ENCODE data around the gene SPACA7. TPM values are rescaled to one million over a fixed set of nuclear protein-coding genes. Genes with fewer than 3 reads are reported as not detected.

SPACA7 gene
- total RNA-seq, 1 donor from 2014 or later: not detected

DNA sequence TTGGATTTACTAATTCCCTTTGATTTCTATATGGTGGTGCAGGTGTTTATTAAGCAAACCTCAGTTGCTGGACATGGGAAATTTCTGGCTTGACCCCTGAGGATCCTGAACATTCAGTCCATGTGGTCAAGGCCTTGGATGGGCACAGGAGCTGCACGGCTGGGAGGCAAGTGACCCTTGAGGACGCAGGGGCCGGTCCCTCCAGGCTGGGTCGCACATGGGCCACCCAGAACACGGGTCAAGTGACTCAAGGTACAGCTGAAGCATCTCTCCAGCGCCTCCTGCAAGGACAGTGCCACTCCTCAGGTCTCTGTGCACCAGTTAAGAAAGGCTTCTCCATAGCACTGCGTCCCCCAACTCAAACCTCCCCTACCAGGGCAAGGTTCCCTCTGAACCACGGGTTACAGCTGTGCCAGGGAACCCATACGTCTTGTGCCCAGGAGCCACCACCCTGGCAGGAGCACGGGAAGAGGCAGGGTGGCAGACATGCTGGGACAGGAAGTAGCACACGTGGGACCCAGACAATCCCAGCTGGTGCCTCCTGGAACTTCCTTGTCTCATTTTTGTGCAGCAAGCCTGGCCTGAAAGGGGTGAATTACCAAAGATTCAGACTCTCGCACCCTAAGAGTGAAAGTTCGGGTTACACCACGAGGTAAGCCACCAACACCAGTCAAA lies 93.1 kb downstream of the SPACA7 start:
- Mint-ChIP-seq H3K27me3 (ENCODE audit: unreplicated experiment) (no peaks in the 10 kb centered on the region), H3K27ac (ENCODE audit: unreplicated experiment) (no peak overlapping the region), H3K4me3 (ENCODE audit: unreplicated experiment) (no peak overlapping the region), H3K36me3 (ENCODE audit: low read depth, unreplicated experiment) (no peaks in the 10 kb centered on the region), H3K9me3 (ENCODE audit: unreplicated experiment) (no peaks in the 10 kb centered on the region), H3K4me1 (ENCODE audit: unreplicated experiment) (no peaks in the 10 kb centered on the region)
- TF ChIP-seq CTCF (IDR thresholded peaks at IDR 0.05; ENCODE audit: unreplicated experiment): no peak
- DNase-seq (ENCODE audit: low spot score): no peak

DNA sequence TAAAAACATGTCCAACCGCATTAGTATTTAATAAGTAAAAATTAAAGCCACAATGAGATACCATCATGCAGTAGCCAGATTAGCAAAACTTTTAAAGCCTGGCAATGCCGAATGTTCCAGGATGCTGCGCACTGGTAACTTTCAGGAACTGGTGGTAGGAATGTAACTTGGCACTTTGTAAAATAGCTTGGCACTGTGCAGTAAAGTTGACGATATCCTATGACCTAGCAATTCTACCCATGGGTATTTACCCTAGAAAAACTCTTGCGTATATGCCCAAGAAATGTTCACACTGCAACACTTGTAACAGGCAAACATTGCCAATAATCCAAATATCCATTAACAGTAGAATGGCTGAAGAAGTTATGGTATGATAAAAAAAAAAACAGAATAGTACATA lies 97.7 kb downstream of the SPACA7 start:
- H3K4me1 Mint-ChIP-seq (ENCODE audit: unreplicated experiment): no peaks in the 10 kb centered on the region
- no peaks in the 10 kb centered on the region for H3K9me3 Mint-ChIP-seq (ENCODE audit: unreplicated experiment)
- no peaks in the 10 kb centered on the region for H3K36me3 Mint-ChIP-seq (ENCODE audit: low read depth, unreplicated experiment)
- H3K27me3 Mint-ChIP-seq (ENCODE audit: unreplicated experiment): no peaks in the 10 kb centered on the region
- no peak overlapping the region for H3K4me3 Mint-ChIP-seq (ENCODE audit: unreplicated experiment)
- H3K27ac Mint-ChIP-seq (ENCODE audit: unreplicated experiment): no peak overlapping the region
- no peak for DNase-seq (ENCODE audit: low spot score)
- TF ChIP-seq CTCF (IDR thresholded peaks at IDR 0.05; ENCODE audit: unreplicated experiment): no peak

- H3K36me3 Mint-ChIP-seq (ENCODE audit: low read depth, unreplicated experiment): no peaks in the 10 kb centered on the region
- H3K4me3 Mint-ChIP-seq (ENCODE audit: unreplicated experiment): no peak overlapping the region
- TF ChIP-seq CTCF (IDR thresholded peaks at IDR 0.05; ENCODE audit: unreplicated experiment): no peak
- H3K9me3 Mint-ChIP-seq (ENCODE audit: unreplicated experiment): no peaks in the 10 kb centered on the region
- no peak for DNase-seq (ENCODE audit: low spot score)
- H3K4me1 Mint-ChIP-seq (ENCODE audit: unreplicated experiment): no peaks in the 10 kb centered on the region
- H3K27me3 Mint-ChIP-seq (ENCODE audit: unreplicated experiment): no peaks in the 10 kb centered on the region
- no peak overlapping the region for H3K27ac Mint-ChIP-seq (ENCODE audit: unreplicated experiment)
Measured at GRCh38 chr13:112474869-112475268, 98.7 kb downstream of the SPACA7 start.

GRCh38 chr13:112475889-112476288 lies 99.7 kb downstream of the SPACA7 start:
- Mint-ChIP-seq H3K4me3 (ENCODE audit: unreplicated experiment) (no peak overlapping the region), H3K4me1 (ENCODE audit: unreplicated experiment) (no peaks in the 10 kb centered on the region), H3K36me3 (ENCODE audit: low read depth, unreplicated experiment) (no peaks in the 10 kb centered on the region), H3K27ac (ENCODE audit: unreplicated experiment) (no peak overlapping the region), H3K9me3 (ENCODE audit: unreplicated experiment) (no peaks in the 10 kb centered on the region), H3K27me3 (ENCODE audit: unreplicated experiment) (no peaks in the 10 kb centered on the region)
- no peak for TF ChIP-seq CTCF (IDR thresholded peaks at IDR 0.05; ENCODE audit: unreplicated experiment)
- DNase-seq (ENCODE audit: low spot score): no peak

DNA sequence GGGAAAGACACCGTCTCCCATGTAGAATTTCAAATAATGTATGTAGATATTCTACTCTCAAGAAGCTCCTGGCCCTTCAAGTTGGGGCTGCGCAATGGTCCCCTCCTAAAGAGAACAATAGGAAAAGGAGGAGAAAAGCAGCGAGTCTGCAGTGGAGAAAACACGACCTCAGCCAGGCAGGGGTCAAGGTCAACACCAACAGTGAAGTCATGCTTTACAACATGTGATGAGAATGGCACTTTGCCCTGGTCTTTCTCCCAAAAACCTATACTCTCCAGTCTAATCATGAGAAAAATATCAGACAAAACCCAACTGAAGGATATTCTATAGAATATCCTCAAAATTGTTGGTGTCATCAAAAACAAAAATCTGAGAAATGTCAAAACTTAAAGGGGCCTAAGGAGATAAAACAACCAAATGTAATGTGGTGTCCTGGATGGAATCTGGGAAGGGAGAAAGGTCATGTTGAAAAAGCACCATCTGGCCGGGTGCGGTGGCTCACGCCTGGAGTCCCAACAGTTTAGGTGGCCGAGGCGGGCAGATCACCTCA lies 101.0 kb downstream of the SPACA7 start:
- no peaks in the 10 kb centered on the region for H3K9me3 Mint-ChIP-seq (ENCODE audit: unreplicated experiment)
- no peaks in the 10 kb centered on the region for H3K36me3 Mint-ChIP-seq (ENCODE audit: low read depth, unreplicated experiment)
- no peak overlapping the region for H3K4me3 Mint-ChIP-seq (ENCODE audit: unreplicated experiment)
- no peak for TF ChIP-seq CTCF (IDR thresholded peaks at IDR 0.05; ENCODE audit: unreplicated experiment)
- no peak for DNase-seq (ENCODE audit: low spot score)
- no peaks in the 10 kb centered on the region for H3K27me3 Mint-ChIP-seq (ENCODE audit: unreplicated experiment)
- H3K27ac Mint-ChIP-seq (ENCODE audit: unreplicated experiment): no peak overlapping the region
- no peaks in the 10 kb centered on the region for H3K4me1 Mint-ChIP-seq (ENCODE audit: unreplicated experiment)

All from endothelial cell (in vitro differentiated cells).